GM23248 (cell line): ENCODE measurements around the gene LAPTM4A.

ENCODE experiments used
- EZH2 ChIP-seq: fragments of 200-600 bp; sonication (generic); IDR thresholded peaks from 2 replicates; pipeline ENCODE4 v1.6.1; 2018; ENCODE audit warnings: antibody characterized with exemption, mild to moderate bottlenecking; ENCODE audit not compliant: insufficient read depth, poor library complexity, severe bottlenecking
- EZH2phosphoT487 ChIP-seq: fragments of 200-600 bp; sonication (generic); IDR thresholded peaks from 2 replicates; pipeline ENCODE4 v1.6.1; 2018; ENCODE audit warnings: antibody characterized with exemption, moderate library complexity, mild to moderate bottlenecking, low read depth; ENCODE audit not compliant: insufficient read depth

- no peak for TF ChIP-seq EZH2
- TF ChIP-seq EZH2phosphoT487: no peak
These were observed 25.3 kb upstream of the LAPTM4A start for GRCh38 chr2:20076757-20077156.
